Measurements from ENCODE around the gene LAIR1. TPM values are rescaled to one million over a fixed set of nuclear protein-coding genes. Genes with fewer than 3 reads are reported as not detected.

The LAIR1 gene
- total RNA-seq, 4 donors from 2014 or later, result 1.9 to 18.4 (median 7.3) TPM

DNA sequence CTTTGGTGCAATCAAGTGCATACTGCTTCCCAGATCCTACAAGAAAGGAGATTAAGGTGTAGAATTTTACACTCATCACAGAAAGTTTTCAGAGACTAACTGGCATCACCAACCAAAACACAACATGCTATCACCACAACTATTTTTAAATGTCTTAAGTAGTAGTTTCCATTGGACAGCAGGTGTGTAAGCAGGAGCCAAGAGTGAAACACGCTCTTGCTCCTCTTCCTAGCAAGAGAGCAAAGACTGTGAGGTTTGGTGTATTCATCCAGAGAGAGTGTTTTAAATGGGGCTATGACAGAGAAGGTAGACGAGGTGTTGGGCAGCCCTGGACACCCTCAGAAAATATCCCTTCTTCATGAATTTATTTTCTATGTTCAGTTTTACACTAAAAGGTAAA lies 13.3 kb downstream of the LAIR1 start:
- Histone ChIP-seq H3K27me3 (peaks cover 5% of the 10 kb centered on the region), H3K4me1 (no peaks in the 10 kb centered on the region), H3K27ac (no peak overlapping the region), H3K4me3 (no peak overlapping the region), H3K36me3 (no peaks in the 10 kb centered on the region), H3K9me3 (no peaks in the 10 kb centered on the region)
- 35 to 67% methylated on average over 1 to 2 of the region's 2 CpGs for WGBS, 2 donors (ENCODE audit: low coverage in 1 of 2)
- in situ Hi-C loops (cut with MboI; ENCODE audit: low pct_ligation_motif_present in 1 of 4, low pct_unique_long_range_greater_than_20kb in 1 of 4, low sequenced_read_pairs in 3 of 4), result no loop called here
- intact Hi-C loops (cut with DNase I; ENCODE audit: low total_unique reads), result no loop called here
- no peak for TF ChIP-seq POLR2AphosphoS5 (IDR thresholded peaks at IDR 0.05)
- TF ChIP-seq EP300 (IDR thresholded peaks at IDR 0.05; ENCODE audit: low read depth), result no peak
- no peak for TF ChIP-seq POLR2A (IDR thresholded peaks at IDR 0.05)
- TF ChIP-seq, protein P1, sequence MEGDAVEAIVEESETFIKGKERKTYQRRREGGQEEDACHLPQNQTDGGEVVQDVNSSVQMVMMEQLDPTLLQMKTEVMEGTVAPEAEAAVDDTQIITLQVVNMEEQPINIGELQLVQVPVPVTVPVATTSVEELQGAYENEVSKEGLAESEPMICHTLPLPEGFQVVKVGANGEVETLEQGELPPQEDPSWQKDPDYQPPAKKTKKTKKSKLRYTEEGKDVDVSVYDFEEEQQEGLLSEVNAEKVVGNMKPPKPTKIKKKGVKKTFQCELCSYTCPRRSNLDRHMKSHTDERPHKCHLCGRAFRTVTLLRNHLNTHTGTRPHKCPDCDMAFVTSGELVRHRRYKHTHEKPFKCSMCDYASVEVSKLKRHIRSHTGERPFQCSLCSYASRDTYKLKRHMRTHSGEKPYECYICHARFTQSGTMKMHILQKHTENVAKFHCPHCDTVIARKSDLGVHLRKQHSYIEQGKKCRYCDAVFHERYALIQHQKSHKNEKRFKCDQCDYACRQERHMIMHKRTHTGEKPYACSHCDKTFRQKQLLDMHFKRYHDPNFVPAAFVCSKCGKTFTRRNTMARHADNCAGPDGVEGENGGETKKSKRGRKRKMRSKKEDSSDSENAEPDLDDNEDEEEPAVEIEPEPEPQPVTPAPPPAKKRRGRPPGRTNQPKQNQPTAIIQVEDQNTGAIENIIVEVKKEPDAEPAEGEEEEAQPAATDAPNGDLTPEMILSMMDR (IDR thresholded peaks at IDR 0.05), result no peak
- DNase-seq, result no peak

DNA sequence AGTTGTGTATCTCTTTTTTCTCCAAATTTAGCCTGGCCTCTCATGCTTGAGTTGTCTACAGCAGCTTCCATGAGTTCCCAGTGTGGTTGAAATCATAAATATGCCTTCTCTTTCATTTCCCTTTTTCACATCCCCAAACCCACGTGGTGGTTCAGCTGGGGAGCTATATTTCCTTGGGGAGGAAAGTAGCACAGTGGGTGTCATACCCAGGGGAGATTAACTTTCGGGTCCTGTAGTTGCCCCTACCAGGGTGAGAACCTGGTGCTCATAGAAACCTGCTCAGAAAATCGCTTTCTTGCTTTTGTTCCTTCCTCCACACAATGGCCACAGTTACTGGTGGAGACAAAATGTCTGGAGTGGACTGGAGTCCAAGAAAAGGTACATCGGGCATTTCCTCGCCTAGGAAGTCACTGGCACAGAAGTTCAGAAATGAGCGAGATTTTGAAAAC lies 18.8 kb downstream of the LAIR1 start:
- Histone ChIP-seq H3K27me3 (peaks cover 5% of the 10 kb centered on the region), H3K36me3 (no peaks in the 10 kb centered on the region), H3K4me1 (no peaks in the 10 kb centered on the region), H3K9me3 (no peaks in the 10 kb centered on the region), H3K27ac (no peak overlapping the region), H3K4me3 (no peak overlapping the region)
- WGBS, 2 donors (ENCODE audit: low coverage in 1 of 2), result 64 to 80% methylated on average over 1 to 6 of the region's 6 CpGs
- intact Hi-C loops (cut with DNase I; ENCODE audit: low total_unique reads) (no loop called here), in situ Hi-C loops (cut with MboI; ENCODE audit: low pct_ligation_motif_present in 1 of 4, low pct_unique_long_range_greater_than_20kb in 1 of 4, low sequenced_read_pairs in 3 of 4) (no loop called here)
- peak; percentile 24 for DNase-seq
- TF ChIP-seq POLR2AphosphoS5 (IDR thresholded peaks at IDR 0.05), result no peak
- TF ChIP-seq EP300 (IDR thresholded peaks at IDR 0.05; ENCODE audit: low read depth), result no peak
- no peak for TF ChIP-seq POLR2A (IDR thresholded peaks at IDR 0.05)

DNA sequence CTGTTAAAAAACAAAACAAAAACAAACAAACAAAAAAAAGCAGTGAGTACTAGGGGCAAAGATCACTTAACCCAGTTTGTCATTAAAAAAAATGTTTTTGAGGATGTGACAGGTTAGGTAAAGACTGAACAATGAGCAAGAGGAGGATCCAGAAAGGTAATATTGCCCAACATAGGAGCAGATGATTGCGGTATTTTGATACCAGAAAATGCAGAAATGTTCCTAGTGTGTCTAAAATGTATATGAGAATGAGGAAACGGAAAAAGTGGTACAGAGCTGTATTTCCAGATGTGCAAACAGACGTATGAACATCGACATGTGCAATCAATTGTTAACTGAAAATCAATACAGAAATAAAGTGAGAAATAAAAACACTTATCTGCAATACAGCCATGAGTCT lies 20.9 kb downstream of the LAIR1 start:
- 44 to 59% methylated on average over 4 of the region's 4 CpGs for WGBS, 2 donors (ENCODE audit: low coverage in 1 of 2)
- in situ Hi-C loops (cut with MboI; ENCODE audit: low pct_ligation_motif_present in 1 of 4, low pct_unique_long_range_greater_than_20kb in 1 of 4, low sequenced_read_pairs in 3 of 4) (no loop called here), intact Hi-C loops (cut with DNase I; ENCODE audit: low total_unique reads) (no loop called here)

DNA sequence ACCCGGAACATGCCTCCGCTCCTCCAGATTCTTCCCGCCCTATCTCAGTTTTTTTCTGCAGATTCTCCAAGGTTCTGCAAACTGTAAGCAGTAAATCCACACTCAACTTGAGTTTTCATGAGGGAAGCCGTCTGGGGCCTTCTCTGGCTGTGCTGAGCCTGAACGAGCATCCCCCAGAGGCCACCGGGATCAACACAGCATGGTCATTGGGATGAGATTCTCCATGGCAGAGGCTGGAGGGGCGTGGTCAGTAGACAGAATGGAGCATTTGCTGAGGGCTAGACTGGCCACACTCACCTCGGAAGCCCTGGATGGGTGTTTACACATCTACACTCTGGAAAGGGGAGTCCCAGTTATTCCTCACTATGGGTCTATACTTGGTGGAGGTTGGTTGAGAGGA lies 23.4 kb downstream of the LAIR1 start:
- 65 to 75% methylated on average over 4 to 8 of the region's 8 CpGs for WGBS, 2 donors (ENCODE audit: low coverage in 1 of 2)
- Histone ChIP-seq H3K4me1 (no peaks in the 10 kb centered on the region), H3K9me3 (no peaks in the 10 kb centered on the region), H3K27ac (no peak overlapping the region), H3K36me3 (no peaks in the 10 kb centered on the region), H3K4me3 (no peak overlapping the region), H3K27me3 (no peaks in the 10 kb centered on the region)
- intact Hi-C loops (cut with DNase I; ENCODE audit: low total_unique reads) (no loop called here), in situ Hi-C loops (cut with MboI; ENCODE audit: low pct_ligation_motif_present in 1 of 4, low pct_unique_long_range_greater_than_20kb in 1 of 4, low sequenced_read_pairs in 3 of 4) (no loop called here)
- TF ChIP-seq, protein P1 (IDR thresholded peaks at IDR 0.05), result no peak
- no peak for TF ChIP-seq POLR2AphosphoS5 (IDR thresholded peaks at IDR 0.05)
- TF ChIP-seq EP300 (IDR thresholded peaks at IDR 0.05; ENCODE audit: low read depth), result no peak
- TF ChIP-seq POLR2A (IDR thresholded peaks at IDR 0.05), result no peak
- no peak for DNase-seq

More for the DNA sequence above, 20.9 kb downstream of the LAIR1 start:
- H3K4me3 ChIP-seq, result no peak overlapping the region
- H3K4me1 ChIP-seq, result no peaks in the 10 kb centered on the region
- DNase-seq, result no peak
- H3K36me3 ChIP-seq, result no peaks in the 10 kb centered on the region
- peaks cover 5% of the 10 kb centered on the region for H3K27me3 ChIP-seq
- no peaks in the 10 kb centered on the region for H3K9me3 ChIP-seq
- TF ChIP-seq EP300 (IDR thresholded peaks at IDR 0.05; ENCODE audit: low read depth), result no peak
- TF ChIP-seq, protein P1 (IDR thresholded peaks at IDR 0.05), result no peak
- no peak for TF ChIP-seq POLR2A (IDR thresholded peaks at IDR 0.05)
- no peak for TF ChIP-seq POLR2AphosphoS5 (IDR thresholded peaks at IDR 0.05)
- no peak overlapping the region for H3K27ac ChIP-seq
